Endothelial cell of umbilical vein (primary cell): ENCODE results near the gene GRK5.
A peak's percentile ranks its signal among the peaks of the same experiment; 100 is the strongest.

Experiments used
- CTCF ChIP-seq, 2 donors: IDR thresholded peaks; 1 replicate in 1 of 2; 2 replicates in 1 of 2; pipeline ENCODE4 v1.5.1; 2011; ENCODE audit warnings: low read length in 2 of 2, mild to moderate bottlenecking in 2 of 2, moderate library complexity in 2 of 2, control low read depth in 1 of 2, inconsistent platforms in 1 of 2, low read depth in 1 of 2; ENCODE audit not compliant: insufficient read depth in 1 of 2; ENCODE audit errors: extremely low read depth in 1 of 2
- EZH2 ChIP-seq: IDR thresholded peaks from 2 replicates; pipeline ENCODE4 v1.6.1; 2012; ENCODE audit warnings: borderline replicate concordance, low read depth, mild to moderate bottlenecking, moderate library complexity, low read length, inconsistent platforms; ENCODE audit not compliant: severe bottlenecking
- FOS ChIP-seq: IDR thresholded peaks from 2 replicates; pipeline ENCODE4 v1.6.1; 2011; ENCODE audit warnings: mild to moderate bottlenecking, low read length, moderate library complexity, borderline replicate concordance; ENCODE audit not compliant: insufficient read depth
- GATA2 ChIP-seq: IDR thresholded peaks from 2 replicates; pipeline ENCODE4 v1.7.0; 2011; ENCODE audit warnings: low read depth, mild to moderate bottlenecking, moderate library complexity, mixed read lengths, low read length; ENCODE audit not compliant: insufficient read length, insufficient read depth
- JUN ChIP-seq: IDR thresholded peaks from 2 replicates; pipeline ENCODE4 v1.6.1; 2011; ENCODE audit warnings: borderline replicate concordance, low read depth; ENCODE audit not compliant: insufficient read length, insufficient read depth
- MYC ChIP-seq: IDR thresholded peaks from one replicate; pipeline ENCODE4 v1.6.1; 2011; ENCODE audit warnings: mild to moderate bottlenecking, low read depth, low read length
- POLR2A ChIP-seq: IDR thresholded peaks from 2 replicates; pipeline ENCODE4 v1.6.1; 2012; ENCODE audit warnings: low read depth, mild to moderate bottlenecking, control low read depth, low read length
- POLR2AphosphoS5 ChIP-seq: IDR thresholded peaks from 2 replicates; pipeline ENCODE4 v1.6.1; 2012; ENCODE audit warnings: low read depth, mild to moderate bottlenecking, control low read depth, low read length, moderate library complexity; ENCODE audit not compliant: insufficient read depth
- TF ChIP-seq, protein P1 (sequence below): IDR thresholded peaks from 2 replicates; pipeline ENCODE4 v1.6.1; 2011; ENCODE audit not compliant: insufficient read depth, insufficient read length

GRCh38 chr10:119409906-119410305, 202.5 kb downstream of the GRK5 start:
- TF ChIP-seq POLR2A, result peak; percentile 66
- TF ChIP-seq CTCF (IDR thresholded peaks at IDR 0.05; ENCODE audit: extremely low read depth in 1 of 2, insufficient read depth in 1 of 2, low read depth in 1 of 2, low read length in 2 of 2), result no peak
- peak; percentile 95 for TF ChIP-seq POLR2AphosphoS5
- TF ChIP-seq EZH2, result no peak
- TF ChIP-seq MYC, result peak; percentile 38
- peak; percentile 85 for TF ChIP-seq GATA2
- TF ChIP-seq JUN, result peak; percentile 69
- TF ChIP-seq, protein P1, sequence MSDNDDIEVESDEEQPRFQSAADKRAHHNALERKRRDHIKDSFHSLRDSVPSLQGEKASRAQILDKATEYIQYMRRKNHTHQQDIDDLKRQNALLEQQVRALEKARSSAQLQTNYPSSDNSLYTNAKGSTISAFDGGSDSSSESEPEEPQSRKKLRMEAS, result peak; percentile 71
- no peak for TF ChIP-seq FOS
